Measurements from ENCODE around the gene CD84. TPM values are rescaled to one million over a fixed set of nuclear protein-coding genes. Genes with fewer than 3 reads are reported as not detected.

Gene CD84
- polyA plus RNA-seq, 3 donors = 14.5 to 33.5 (median 31.8) TPM

DNA sequence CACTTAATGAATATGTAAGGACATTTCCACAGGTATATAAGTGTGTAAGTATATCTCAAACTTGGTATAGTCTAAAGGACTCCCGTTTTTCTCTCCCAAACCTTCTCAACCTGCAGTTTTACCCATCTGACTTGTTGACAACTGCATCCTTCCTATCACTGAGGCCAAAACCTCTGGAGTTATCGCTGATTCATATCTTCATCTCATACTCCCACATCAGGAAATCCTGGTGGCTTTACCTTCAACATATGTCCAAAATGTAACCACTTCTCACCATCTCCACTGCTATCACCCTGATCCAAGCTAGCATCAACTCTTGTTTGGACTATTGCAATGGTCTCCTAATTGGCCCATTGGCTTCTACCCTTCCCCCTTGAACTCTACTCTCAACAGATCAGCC is 86.7 kb downstream of the CD84 start:
- intact Hi-C loops (cut with micrococcal nuclease) = no loop called here
- H3K4me1 ChIP-seq (ENCODE audit: control insufficient read depth in 1 of 2, insufficient read depth in 2 of 2, low read length in 2 of 2) = no peaks in the 10 kb centered on the region

DNA sequence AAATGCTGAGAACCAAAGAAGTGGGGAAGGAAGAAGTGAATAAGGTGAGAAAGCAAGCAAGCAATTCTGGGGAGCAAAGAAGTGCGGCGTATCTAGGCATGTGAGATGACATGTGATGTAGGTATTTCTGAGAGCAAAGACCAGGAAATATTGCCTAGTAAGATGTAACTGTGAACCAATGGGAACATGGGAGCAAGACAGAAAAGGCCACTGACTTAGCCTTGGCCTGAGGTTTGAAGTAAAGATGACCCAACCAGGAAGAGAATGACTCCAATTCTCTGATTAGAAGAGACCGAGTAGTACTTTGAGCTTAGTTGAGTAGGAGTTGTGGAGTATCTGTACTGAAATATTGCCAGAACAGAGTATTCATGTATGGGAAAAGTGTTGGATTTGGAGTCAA is 87.3 kb downstream of the CD84 start:
- H3K27ac Mint-ChIP-seq = no peak overlapping the region
- WGBS (ENCODE audit: insufficient coverage) = 96% methylated on average over 3 of the region's 3 CpGs
- Histone ChIP-seq H3K4me2 (replicated peaks; ENCODE audit: extremely low read depth, low read length, poor library complexity, severe bottlenecking) (no peak overlapping the region), H3K9me3 (replicated peaks in 1 of 2; ENCODE audit: control insufficient read depth in 1 of 2, insufficient read depth in 1 of 2, low read length in 2 of 2) (no peaks in the 10 kb centered on the region), H4K20me1 (ENCODE audit: insufficient read depth, low read length) (no peaks in the 10 kb centered on the region), H3K36me3 (replicated peaks in 1 of 2; ENCODE audit: control insufficient read depth in 1 of 2, insufficient read depth in 2 of 2, low read length in 2 of 2) (no peaks in the 10 kb centered on the region), H3K4me3 (replicated peaks in 1 of 3; ENCODE audit: low read depth in 2 of 3, low read length in 3 of 3) (no peak overlapping the region), H3K4me1 (ENCODE audit: control insufficient read depth in 1 of 2, insufficient read depth in 2 of 2, low read length in 2 of 2) (no peaks in the 10 kb centered on the region), H3K27ac (ENCODE audit: low read depth in 1 of 2, low read length in 2 of 2) (no peak overlapping the region), H3K79me2 (ENCODE audit: insufficient read depth, low read length) (no peaks in the 10 kb centered on the region), H2AFZ (ENCODE audit: insufficient read depth, low read depth, low read length, poor library complexity, severe bottlenecking) (no peak overlapping the region), H3K9ac (ENCODE audit: insufficient read depth, low read length, poor library complexity, severe bottlenecking) (no peak overlapping the region), H3K27me3 (ENCODE audit: control insufficient read depth in 2 of 2, insufficient read depth in 2 of 2, low read length in 2 of 2) (no peaks in the 10 kb centered on the region)
- intact Hi-C loops (cut with micrococcal nuclease) = no loop called here
- H3K27me3 Mint-ChIP-seq (ENCODE audit: low read depth in 3 of 3) = peaks cover 0 to 4% (median 2%) of the 10 kb centered on the region in 3 donors
- H3K4me3 Mint-ChIP-seq = no peak overlapping the region
- TF ChIP-seq, protein P1, sequence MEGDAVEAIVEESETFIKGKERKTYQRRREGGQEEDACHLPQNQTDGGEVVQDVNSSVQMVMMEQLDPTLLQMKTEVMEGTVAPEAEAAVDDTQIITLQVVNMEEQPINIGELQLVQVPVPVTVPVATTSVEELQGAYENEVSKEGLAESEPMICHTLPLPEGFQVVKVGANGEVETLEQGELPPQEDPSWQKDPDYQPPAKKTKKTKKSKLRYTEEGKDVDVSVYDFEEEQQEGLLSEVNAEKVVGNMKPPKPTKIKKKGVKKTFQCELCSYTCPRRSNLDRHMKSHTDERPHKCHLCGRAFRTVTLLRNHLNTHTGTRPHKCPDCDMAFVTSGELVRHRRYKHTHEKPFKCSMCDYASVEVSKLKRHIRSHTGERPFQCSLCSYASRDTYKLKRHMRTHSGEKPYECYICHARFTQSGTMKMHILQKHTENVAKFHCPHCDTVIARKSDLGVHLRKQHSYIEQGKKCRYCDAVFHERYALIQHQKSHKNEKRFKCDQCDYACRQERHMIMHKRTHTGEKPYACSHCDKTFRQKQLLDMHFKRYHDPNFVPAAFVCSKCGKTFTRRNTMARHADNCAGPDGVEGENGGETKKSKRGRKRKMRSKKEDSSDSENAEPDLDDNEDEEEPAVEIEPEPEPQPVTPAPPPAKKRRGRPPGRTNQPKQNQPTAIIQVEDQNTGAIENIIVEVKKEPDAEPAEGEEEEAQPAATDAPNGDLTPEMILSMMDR (IDR thresholded peaks at IDR 0.05) = no peak
- no peaks in the 10 kb centered on the region for H3K9me3 Mint-ChIP-seq
- H3K36me3 Mint-ChIP-seq = no peaks in the 10 kb centered on the region
- H3K4me1 Mint-ChIP-seq = peaks cover 4% of the 10 kb centered on the region
- DNase-seq = no peak

More for the DNA sequence above, 86.7 kb downstream of the CD84 start:
- H3K9ac ChIP-seq (ENCODE audit: insufficient read depth, low read length, poor library complexity, severe bottlenecking) = no peak overlapping the region
- H3K79me2 ChIP-seq (ENCODE audit: insufficient read depth, low read length) = no peaks in the 10 kb centered on the region
- Mint-ChIP-seq H3K4me3 (no peak overlapping the region), H3K4me1 (peaks cover 4% of the 10 kb centered on the region), H3K36me3 (no peaks in the 10 kb centered on the region), H3K9me3 (no peaks in the 10 kb centered on the region), H3K27me3 (ENCODE audit: low read depth in 3 of 3) (peaks cover 0 to 4% (median 2%) of the 10 kb centered on the region in 3 donors), H3K27ac (no peak overlapping the region)
- H3K27me3 ChIP-seq (ENCODE audit: control insufficient read depth in 2 of 2, insufficient read depth in 2 of 2, low read length in 2 of 2) = no peaks in the 10 kb centered on the region
- no peak overlapping the region for H3K4me2 ChIP-seq (replicated peaks; ENCODE audit: extremely low read depth, low read length, poor library complexity, severe bottlenecking)
- 6% methylated on average over 2 of the region's 2 CpGs for WGBS (ENCODE audit: insufficient coverage)
- no peak for DNase-seq
- H4K20me1 ChIP-seq (ENCODE audit: insufficient read depth, low read length) = no peaks in the 10 kb centered on the region
- H3K9me3 ChIP-seq (replicated peaks in 1 of 2; ENCODE audit: control insufficient read depth in 1 of 2, insufficient read depth in 1 of 2, low read length in 2 of 2) = no peaks in the 10 kb centered on the region
- TF ChIP-seq, protein P1 (IDR thresholded peaks at IDR 0.05) = no peak
- no peaks in the 10 kb centered on the region for H3K36me3 ChIP-seq (replicated peaks in 1 of 2; ENCODE audit: control insufficient read depth in 1 of 2, insufficient read depth in 2 of 2, low read length in 2 of 2)
- no peak overlapping the region for H3K27ac ChIP-seq (ENCODE audit: low read depth in 1 of 2, low read length in 2 of 2)
- no peak overlapping the region for H3K4me3 ChIP-seq (replicated peaks in 1 of 3; ENCODE audit: low read depth in 2 of 3, low read length in 3 of 3)
- H2AFZ ChIP-seq (ENCODE audit: insufficient read depth, low read depth, low read length, poor library complexity, severe bottlenecking) = no peak overlapping the region

Other genes with a start within 250 kb of the CD84 start
- 100 to 1,000 TPM in 2 of 3 donors, 10 to 100 TPM in 1; 76.7 to 199 (median 195) TPM for gene COPA, start 236.2 kb downstream of the CD84 start, polyA plus RNA-seq
- gene NCSTN, start 236.1 kb downstream of the CD84 start, polyA plus RNA-seq = 100 to 1,000 TPM; 125 to 238 (median 145) TPM
- 1 to 10 TPM in 1 of 3 donors, not detected in 2; 1.0 TPM for gene NHLH1, start 212.4 kb downstream of the CD84 start, polyA plus RNA-seq
- under 1 TPM in 1 of 3 donors, not detected in 2; 0.01 TPM for gene VANGL2, start 178.9 kb downstream of the CD84 start, polyA plus RNA-seq
- gene SLAMF6, start 56.2 kb downstream of the CD84 start, polyA plus RNA-seq = under 1 TPM; 0.32 to 0.72 (median 0.50) TPM
- under 1 TPM in 2 of 3 donors, not detected in 1; 0.13 to 0.65 TPM for gene SLAMF1, start 67.5 kb upstream of the CD84 start, polyA plus RNA-seq
- 100 to 1,000 TPM; 356 to 688 (median 363) TPM for gene CD48, start 132.3 kb upstream of the CD84 start, polyA plus RNA-seq
- 10 to 100 TPM; 15.4 to 16.0 (median 15.8) TPM for gene SLAMF7, start 159.8 kb upstream of the CD84 start, polyA plus RNA-seq
- gene LY9, start 216.7 kb upstream of the CD84 start, polyA plus RNA-seq = 1 to 10 TPM; 1.4 to 2.7 (median 1.7) TPM

All from CD14-positive monocyte (primary cell).